Stromal cell of bone marrow (primary cell): Measurements from ENCODE around the gene SMYD3.
A peak's percentile ranks its signal among the peaks of the same experiment; 100 is the strongest.

Experiments used
- DNase-seq: peaks from one replicate; pipeline ENCODE4 v3.0.0-alpha.2; 2012; ENCODE audit warnings: low read depth

Gene SMYD3

GRCh38 chr1:246306415-246307037, 200.6 kb downstream of the SMYD3 start:
- no peak for DNase-seq

- no peak for DNase-seq
These were observed 202.4 kb downstream of the SMYD3 start for GRCh38 chr1:246304484-246305259.

GRCh38 chr1:246302711-246303317, 204.3 kb downstream of the SMYD3 start:
- no peak for DNase-seq

- DNase-seq = no peak
These were observed 204.8 kb downstream of the SMYD3 start for GRCh38 chr1:246302251-246302625.

GRCh38 chr1:246301553-246302250, 205.4 kb downstream of the SMYD3 start:
- DNase-seq = no peak

- no peak for DNase-seq
These were observed 206.2 kb downstream of the SMYD3 start for GRCh38 chr1:246300626-246301549.

GRCh38 chr1:246297279-246298265, 209.5 kb downstream of the SMYD3 start:
- no peak for DNase-seq

GRCh38 chr1:246295968-246296367, 211.1 kb downstream of the SMYD3 start:
- DNase-seq = no peak

- no peak for DNase-seq
These were observed 211.7 kb downstream of the SMYD3 start for GRCh38 chr1:246295340-246295739.

GRCh38 chr1:246294263-246294662, 212.8 kb downstream of the SMYD3 start:
- DNase-seq = no peak

- DNase-seq = no peak
These were observed 213.5 kb downstream of the SMYD3 start for GRCh38 chr1:246293366-246294121.

- no peak for DNase-seq
These were observed 214.5 kb downstream of the SMYD3 start for GRCh38 chr1:246292571-246292970.

- no peak for DNase-seq
These were observed 216.0 kb downstream of the SMYD3 start for GRCh38 chr1:246291127-246291526.

GRCh38 chr1:246283771-246284410, 223.2 kb downstream of the SMYD3 start:
- DNase-seq = no peak

GRCh38 chr1:246281639-246282038, 225.4 kb downstream of the SMYD3 start:
- no peak for DNase-seq

GRCh38 chr1:246281195-246281594, 225.9 kb downstream of the SMYD3 start:
- DNase-seq = no peak

- DNase-seq = peak; percentile 12
These were observed 226.5 kb downstream of the SMYD3 start for GRCh38 chr1:246280551-246280950.

- DNase-seq = no peak
These were observed 227.7 kb downstream of the SMYD3 start for GRCh38 chr1:246279402-246279801.

GRCh38 chr1:246278371-246278770, 228.7 kb downstream of the SMYD3 start:
- DNase-seq = no peak
